Measurements from ENCODE around the gene RTEL1.
"Not testable (repeated sequence)": the region's sequence is repeated elsewhere in the genome, so short reads cannot be mapped to it uniquely, and the experiment has no call there.

Gene RTEL1

GRCh38 chr20:63657937-63658748 lies at the start of gene RTEL1:
Gene RTEL1 (plus strand): TSS chr20:63658312. CDS start chr20:63659403, 1,091 bp downstream.
- DNase-seq (ENCODE audit: low read depth in 2 of 2): peak; percentile 71 to 80

DNA sequence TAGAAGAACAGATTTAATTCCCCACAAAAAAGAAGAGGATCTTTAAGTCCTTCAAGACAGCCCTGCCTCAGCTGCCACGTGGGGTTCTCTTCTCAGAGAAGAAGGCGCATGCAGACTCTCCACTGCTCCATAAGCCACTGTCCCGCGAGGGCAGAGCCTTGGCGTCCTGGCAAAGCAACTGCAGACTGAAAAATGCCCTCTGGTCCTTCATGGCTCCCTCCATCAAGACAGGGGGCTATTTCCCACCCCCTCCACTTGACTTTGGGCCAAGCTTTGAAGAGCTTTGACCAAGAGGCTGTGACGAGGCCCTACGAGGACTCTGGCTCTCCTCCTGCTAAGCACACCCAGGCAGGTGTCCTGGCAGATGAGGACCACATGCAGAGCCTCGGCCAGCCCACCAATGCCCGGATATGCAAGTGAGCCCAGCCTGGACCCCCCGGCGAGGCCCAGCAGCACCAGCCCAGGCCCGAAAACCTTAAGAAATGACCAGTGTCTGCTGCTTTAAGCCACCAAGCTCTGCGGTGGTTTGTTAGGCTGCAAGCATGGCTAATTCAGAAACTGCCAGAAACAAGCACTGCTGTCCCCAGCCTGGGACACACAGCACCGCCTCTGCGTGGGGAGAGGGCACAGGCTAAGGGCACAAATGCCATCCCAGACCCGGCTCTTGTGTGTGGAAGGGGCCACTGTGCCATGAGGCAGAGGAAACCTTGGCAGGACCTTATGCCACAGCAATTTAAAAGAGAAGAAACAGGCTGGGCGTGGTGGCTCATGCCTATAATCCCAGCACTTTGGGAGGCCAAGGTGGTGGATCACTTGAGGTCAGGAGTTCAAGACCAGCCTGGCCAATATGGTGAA lies 47.3 kb upstream of the RTEL1 start:
- DNase-seq (ENCODE audit: low read depth in 2 of 2): no peak

- no peak for DNase-seq (ENCODE audit: low read depth in 2 of 2)
Observed at GRCh38 chr20:63611646-63612045, 46.5 kb upstream of the RTEL1 start.

- no peak for DNase-seq (ENCODE audit: low read depth in 2 of 2)
Observed at GRCh38 chr20:63612276-63612931, 45.7 kb upstream of the RTEL1 start.

DNA sequence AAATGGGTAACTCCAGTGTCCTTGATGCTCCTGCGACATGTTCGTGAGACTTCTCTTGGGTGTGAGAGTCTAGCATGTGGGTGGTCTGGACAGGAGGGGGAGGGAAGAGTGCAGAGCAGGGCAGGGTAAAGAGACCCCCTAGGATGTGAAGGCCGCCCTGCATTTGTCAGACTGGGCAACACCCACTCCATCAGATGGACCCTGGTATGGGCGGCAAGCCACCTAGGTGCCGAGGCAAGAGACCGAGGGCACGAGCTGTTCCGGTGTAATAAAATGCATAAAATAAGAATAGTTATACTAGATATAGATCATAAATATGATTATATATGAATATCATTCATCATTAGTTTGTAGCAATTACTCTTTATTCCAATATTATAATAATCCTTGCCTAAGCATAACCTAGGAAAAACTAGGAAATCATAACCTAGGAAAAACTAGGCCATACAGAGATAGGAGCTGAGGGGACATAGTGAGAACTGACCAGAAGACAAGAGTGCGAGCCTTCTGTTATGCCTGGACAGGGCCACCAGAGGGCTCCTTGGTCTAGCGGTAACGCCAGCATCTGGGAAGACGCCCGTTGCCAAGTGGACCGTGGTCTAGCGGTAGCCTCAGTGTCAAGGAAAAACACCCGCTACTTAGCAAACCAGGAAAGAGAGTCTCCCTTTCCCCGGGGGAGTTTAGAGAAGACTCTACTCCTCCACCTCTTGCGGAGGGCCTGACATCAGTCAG lies 44.1 kb upstream of the RTEL1 start:
- not testable (repeated sequence) for DNase-seq (ENCODE audit: low read depth in 2 of 2)

GRCh38 chr20:63617092-63617875 lies 40.8 kb upstream of the RTEL1 start:
- no peak for DNase-seq (ENCODE audit: low read depth in 2 of 2)

GRCh38 chr20:63617876-63618265 lies 40.2 kb upstream of the RTEL1 start:
- no peak for DNase-seq (ENCODE audit: low read depth in 2 of 2)

DNA sequence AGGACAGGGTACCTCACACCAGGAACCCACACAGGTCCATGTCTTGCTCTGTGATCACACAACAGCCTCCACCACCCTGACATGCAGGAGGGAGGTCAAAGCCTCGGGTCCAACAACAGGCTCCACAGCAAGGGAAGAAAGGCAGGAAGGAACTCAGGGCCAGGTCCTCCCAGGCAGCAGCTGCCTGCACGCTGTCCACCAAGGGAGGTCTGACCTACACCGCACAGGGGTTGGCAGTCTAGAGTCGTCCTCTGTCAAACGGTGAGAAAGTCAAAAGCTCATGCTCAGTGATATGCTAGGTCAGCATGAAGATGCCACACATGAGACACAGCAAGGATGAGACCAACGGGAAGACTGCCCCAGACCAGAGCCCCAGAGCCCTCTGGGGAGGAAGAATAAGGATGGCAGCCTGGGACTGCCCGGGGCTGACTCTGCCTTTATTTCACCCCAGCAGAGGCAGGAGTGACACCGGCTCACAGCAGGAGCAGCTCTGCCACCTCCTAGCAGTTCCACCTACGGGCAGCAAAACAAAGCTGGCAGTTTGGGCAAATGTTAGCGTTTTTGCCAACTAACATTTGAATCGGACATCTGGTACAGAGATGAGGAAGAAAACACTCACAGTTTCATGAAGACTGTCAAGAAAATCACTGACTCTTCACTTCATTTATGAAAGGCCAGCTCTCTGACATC lies 39.7 kb upstream of the RTEL1 start:
- no peak for DNase-seq (ENCODE audit: low read depth in 2 of 2)

- no peak for DNase-seq (ENCODE audit: low read depth in 2 of 2)
Observed at GRCh38 chr20:63619086-63619485, 39.0 kb upstream of the RTEL1 start.

- DNase-seq (ENCODE audit: low read depth in 2 of 2): no peak
Observed at GRCh38 chr20:63619505-63619904, 38.6 kb upstream of the RTEL1 start.

DNA sequence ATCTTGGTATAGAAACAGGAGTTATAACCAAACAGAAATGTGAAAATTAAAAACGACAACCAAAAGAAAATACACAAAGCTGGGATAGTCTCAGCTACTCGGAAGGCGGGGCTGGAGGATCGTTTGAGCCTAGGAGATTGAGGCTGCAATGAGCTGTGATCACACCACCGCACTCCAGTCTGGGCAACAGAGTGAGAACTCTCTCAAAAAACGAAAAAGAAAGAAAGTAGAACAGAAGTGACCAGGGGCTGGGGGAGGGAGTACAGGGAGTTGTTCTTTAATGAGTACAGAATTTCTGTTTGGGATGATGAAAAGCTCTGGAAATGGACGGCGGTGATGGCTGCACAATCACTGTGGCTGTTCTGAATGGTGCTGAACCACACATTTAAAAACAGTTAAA lies 37.1 kb upstream of the RTEL1 start:
- no peak for DNase-seq (ENCODE audit: low read depth in 2 of 2)

- DNase-seq (ENCODE audit: low read depth in 2 of 2): no peak
Observed at GRCh38 chr20:63622096-63622495, 36.0 kb upstream of the RTEL1 start.

DNA sequence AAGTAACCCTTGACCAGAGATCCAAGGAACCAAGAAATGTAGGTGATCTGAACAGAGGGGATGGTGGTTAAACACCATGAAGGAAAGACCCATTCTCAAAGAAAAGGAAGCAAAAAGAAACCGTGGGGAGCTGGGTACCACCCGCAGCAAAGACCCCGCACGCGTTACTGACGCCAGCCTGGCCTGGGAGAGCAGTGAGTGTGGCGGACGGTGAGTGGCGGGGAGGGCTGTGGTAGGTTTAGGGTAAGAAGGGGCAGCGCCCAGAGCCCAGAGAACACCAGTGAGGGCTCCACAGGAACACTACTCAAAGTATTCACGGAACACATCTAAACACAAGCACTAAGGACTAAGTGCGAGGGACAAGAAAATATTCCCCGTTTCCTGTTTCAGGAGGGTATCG lies 35.4 kb upstream of the RTEL1 start:
- no peak for DNase-seq (ENCODE audit: low read depth in 2 of 2)

DNA sequence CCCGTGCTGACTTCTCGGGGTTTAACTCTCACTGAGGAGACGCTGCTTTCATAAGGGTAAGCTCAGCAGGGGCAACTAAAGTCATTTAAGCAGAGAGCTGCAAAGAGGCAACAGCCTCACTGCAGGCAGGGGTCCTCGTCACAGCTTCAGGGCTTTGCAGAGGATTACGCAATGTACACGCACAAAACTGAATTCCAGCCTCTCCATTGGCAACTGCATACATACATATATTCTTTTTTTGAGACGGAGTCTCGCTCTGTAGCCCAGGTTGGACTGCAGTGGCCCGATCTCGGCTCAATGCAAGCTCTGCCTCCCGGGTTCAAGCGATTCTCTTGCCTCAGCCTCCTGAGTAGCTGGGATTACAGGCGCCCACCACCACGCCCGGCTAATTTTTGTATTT lies 33.6 kb upstream of the RTEL1 start:
- DNase-seq (ENCODE audit: low read depth in 2 of 2): no peak

- no peak for DNase-seq (ENCODE audit: low read depth in 2 of 2)
Observed at GRCh38 chr20:63625771-63626423, 32.2 kb upstream of the RTEL1 start.

- no peak for DNase-seq (ENCODE audit: low read depth in 2 of 2)
Observed at GRCh38 chr20:63626424-63627128, 31.5 kb upstream of the RTEL1 start, which contains the start of gene GMEB2. Gene GMEB2 (minus strand): TSS chr20:63627101. CDS start chr20:63619397, 7,704 bp downstream.

DNA sequence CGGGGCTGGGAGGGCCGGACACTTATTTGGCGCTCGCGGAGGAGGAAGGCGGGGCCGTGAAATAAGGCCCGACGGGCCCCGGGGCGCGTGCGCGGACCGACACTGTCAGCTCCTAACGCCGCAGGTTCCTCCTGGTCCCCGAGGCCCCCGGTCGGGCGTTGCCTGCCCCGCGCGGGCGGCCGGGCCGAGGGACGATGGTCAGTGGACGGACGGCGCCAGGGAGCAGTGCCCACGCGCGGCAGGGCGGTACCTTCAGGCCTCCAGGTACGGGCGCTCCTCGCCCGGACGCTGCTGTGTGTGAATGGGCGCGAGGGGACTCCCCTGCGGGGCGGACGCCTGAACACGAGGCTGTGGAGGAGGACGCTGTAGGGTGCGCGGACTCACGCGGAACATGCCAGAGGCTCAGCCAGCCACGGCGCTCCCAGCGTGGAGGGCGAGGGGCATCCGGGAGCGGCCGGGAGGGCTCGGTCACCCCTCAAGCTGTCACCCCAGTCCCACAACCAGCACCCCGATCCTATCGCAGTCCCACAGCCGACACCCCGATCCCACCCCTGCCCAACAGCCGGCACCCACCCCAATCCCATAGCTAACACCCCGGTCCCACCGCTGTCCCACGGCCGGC lies 30.9 kb upstream of the RTEL1 start:
- peak; percentile 83 to 89 for DNase-seq (ENCODE audit: low read depth in 2 of 2)

DNA sequence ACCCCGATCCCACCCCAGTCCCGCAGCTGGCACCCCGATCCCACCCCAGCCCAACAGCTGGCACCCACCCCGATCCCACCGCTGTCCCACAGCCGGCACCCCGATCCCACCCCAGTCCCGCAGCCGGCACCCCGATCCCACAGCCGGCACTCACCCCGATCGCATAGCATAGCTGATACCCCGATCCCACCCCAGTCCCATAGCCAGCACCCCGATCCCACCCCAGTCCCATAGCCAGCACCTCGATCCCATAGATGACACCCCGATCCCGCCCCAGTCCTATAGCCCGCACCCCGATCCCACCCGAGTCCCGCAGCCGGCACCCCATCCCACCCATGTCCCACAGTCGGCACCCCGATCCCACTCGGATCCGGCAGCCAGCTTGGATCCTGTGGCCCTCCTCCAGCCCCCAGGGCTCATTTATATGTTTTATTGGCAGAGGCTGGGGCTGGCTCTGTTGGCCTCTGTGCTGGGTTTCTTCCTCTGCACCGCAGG lies 30.3 kb upstream of the RTEL1 start:
- no peak for DNase-seq (ENCODE audit: low read depth in 2 of 2)
